Loucy (cell line): ENCODE results near the gene PAK5.

Experiments used
- H2AFZ ChIP-seq: fragments of 200-600 bp; sonication (generic); 2 replicates; pipeline ENCODE4 v1.6.0; 2016; ENCODE audit warnings: antibody characterized with exemption, mild to moderate bottlenecking, low read length, moderate library complexity
- H3F3A ChIP-seq: fragments of 200-600 bp; 2 replicates; pipeline ENCODE4 v1.6.0; 2016; ENCODE audit warnings: antibody characterized with exemption, low read depth, mild to moderate bottlenecking
- H3K27me3 ChIP-seq: fragments of 200-600 bp; sonication (generic); 2 replicates; pipeline ENCODE4 v1.6.1; 2014; ENCODE audit warnings: low read length, mild to moderate bottlenecking; ENCODE audit not compliant: insufficient read depth, poor library complexity, severe bottlenecking
- H3K36me3 ChIP-seq: fragments of 200-600 bp; sonication (generic); 2 replicates; pipeline ENCODE4 v1.6.1; 2016; ENCODE audit warnings: low read length; ENCODE audit not compliant: insufficient read depth
- H3K4me1 ChIP-seq: fragments of 200-600 bp; sonication (generic); 2 replicates; pipeline ENCODE4 v1.5.1; 2014; ENCODE audit warnings: low read length, mild to moderate bottlenecking; ENCODE audit not compliant: insufficient read depth, poor library complexity, severe bottlenecking
- H3K4me2 ChIP-seq: fragments of 200-600 bp; sonication (generic); 2 replicates; pipeline ENCODE4 v1.6.0; 2014; ENCODE audit warnings: antibody characterized with exemption, low read length, low read depth, mild to moderate bottlenecking; ENCODE audit not compliant: poor library complexity, severe bottlenecking
- H3K4me3 ChIP-seq: fragments of 200-600 bp; sonication (generic); 2 replicates; pipeline ENCODE4 v1.5.1; 2014; ENCODE audit warnings: low read length, mild to moderate bottlenecking, mixed read lengths; ENCODE audit not compliant: poor library complexity, severe bottlenecking
- H3K79me2 ChIP-seq: fragments of 200-600 bp; sonication (generic); 2 replicates; pipeline ENCODE4 v1.6.1; 2014; ENCODE audit warnings: low read length; ENCODE audit not compliant: insufficient read depth
- H3K9ac ChIP-seq: fragments of 200-600 bp; sonication (generic); 2 replicates; pipeline ENCODE4 v1.6.0; 2014; ENCODE audit warnings: mild to moderate bottlenecking, low read depth, low read length, moderate library complexity; ENCODE audit not compliant: poor library complexity, severe bottlenecking
- H3K9me2 ChIP-seq: fragments of 200-600 bp; sonication (generic); replicated peaks from 2 replicates; pipeline ENCODE4 v1.6.1; 2016; ENCODE audit warnings: low read depth, low read length, mixed read lengths
- H3K9me3 ChIP-seq: fragments of 200-600 bp; sonication (generic); 2 replicates; pipeline ENCODE4 v1.6.1; 2014; ENCODE audit warnings: mild to moderate bottlenecking, antibody characterized with exemption, low read length, low read depth; ENCODE audit not compliant: insufficient read depth
- H4K20me1 ChIP-seq: fragments of 200-600 bp; sonication (generic); 2 replicates; pipeline ENCODE4 v1.6.0; 2014; ENCODE audit warnings: antibody characterized with exemption, low read length, mild to moderate bottlenecking; ENCODE audit not compliant: insufficient read depth, poor library complexity, severe bottlenecking
- EZH2phosphoT487 ChIP-seq: fragments of 200-600 bp; IDR thresholded peaks from 2 replicates; pipeline ENCODE4 v1.6.1; 2018; ENCODE audit warnings: antibody characterized with exemption, mild to moderate bottlenecking, moderate library complexity, borderline replicate concordance
- TF ChIP-seq, protein P1 (sequence below): fragments of 200-600 bp; sonication (generic); conservative IDR thresholded peaks from 2 replicates; pipeline ENCODE4 v1.5.1; 2014; ENCODE audit warnings: mild to moderate bottlenecking, antibody characterized with exemption, low read length

Gene PAK5

DNA sequence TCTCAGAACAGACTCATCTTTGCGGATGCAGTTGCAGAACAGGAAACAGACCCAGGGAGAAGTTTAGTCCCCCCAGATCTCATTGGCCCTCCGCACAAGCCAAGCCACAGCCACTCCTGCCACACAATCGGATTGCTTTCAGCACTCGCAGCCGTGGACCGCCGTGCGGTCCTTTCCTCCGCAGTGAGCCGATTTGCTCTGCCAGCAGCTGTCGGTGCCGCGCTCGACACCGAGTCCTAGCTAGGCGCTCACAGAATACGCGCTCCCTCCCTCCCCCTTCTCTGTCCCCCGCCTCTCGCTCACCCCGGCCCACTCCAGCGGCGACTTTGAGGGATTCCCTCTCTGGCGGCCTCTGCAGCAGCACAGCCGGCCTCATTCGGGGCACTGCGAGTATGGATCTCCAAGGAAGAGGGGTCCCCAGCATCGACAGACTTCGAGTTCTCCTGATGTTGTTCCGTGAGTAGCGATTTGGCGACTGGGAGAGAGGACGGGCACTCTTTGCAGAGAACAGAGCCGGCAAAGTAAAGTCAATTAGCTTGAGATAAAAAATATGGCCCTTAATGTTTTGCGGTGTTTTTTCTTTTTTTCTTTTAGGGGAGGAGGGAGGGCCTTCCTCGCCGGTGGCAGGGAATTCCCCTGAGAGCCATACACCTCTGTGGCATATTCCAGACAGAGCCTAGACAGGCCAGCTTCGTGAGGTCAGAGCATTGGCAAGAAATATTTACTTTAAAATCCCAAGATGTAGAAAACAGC, 324.2 kb downstream of the PAK5 start, which contains the start of gene LAMP5:
Gene LAMP5 (plus strand): TSS at position 130 of the 753 bp plus-strand sequence. CDS start 263 bp downstream, at position 393.
- Histone ChIP-seq H3F3A (peaks cover 21% of the 10 kb centered on the region), H3K27me3 (peaks cover 13% of the 10 kb centered on the region), H3K4me2 (peak within 1 kb of the TSS; percentile 96), H3K9me3 (no peaks in the 10 kb centered on the region), H2AFZ (no peak within 1 kb of the TSS), H3K4me1 (peaks cover 64% of the 10 kb centered on the region), H3K79me2 (peaks cover 89% of the 10 kb centered on the region), H3K9ac (peak within 1 kb of the TSS; percentile 93), H3K4me3 (peak within 1 kb of the TSS; percentile 80), H3K36me3 (peaks cover 29% of the 10 kb centered on the region), H3K9me2 (no peaks in the 10 kb centered on the region), H4K20me1 (peaks cover 40% of the 10 kb centered on the region)
- TF ChIP-seq EZH2phosphoT487: no peak
- TF ChIP-seq, protein P1, sequence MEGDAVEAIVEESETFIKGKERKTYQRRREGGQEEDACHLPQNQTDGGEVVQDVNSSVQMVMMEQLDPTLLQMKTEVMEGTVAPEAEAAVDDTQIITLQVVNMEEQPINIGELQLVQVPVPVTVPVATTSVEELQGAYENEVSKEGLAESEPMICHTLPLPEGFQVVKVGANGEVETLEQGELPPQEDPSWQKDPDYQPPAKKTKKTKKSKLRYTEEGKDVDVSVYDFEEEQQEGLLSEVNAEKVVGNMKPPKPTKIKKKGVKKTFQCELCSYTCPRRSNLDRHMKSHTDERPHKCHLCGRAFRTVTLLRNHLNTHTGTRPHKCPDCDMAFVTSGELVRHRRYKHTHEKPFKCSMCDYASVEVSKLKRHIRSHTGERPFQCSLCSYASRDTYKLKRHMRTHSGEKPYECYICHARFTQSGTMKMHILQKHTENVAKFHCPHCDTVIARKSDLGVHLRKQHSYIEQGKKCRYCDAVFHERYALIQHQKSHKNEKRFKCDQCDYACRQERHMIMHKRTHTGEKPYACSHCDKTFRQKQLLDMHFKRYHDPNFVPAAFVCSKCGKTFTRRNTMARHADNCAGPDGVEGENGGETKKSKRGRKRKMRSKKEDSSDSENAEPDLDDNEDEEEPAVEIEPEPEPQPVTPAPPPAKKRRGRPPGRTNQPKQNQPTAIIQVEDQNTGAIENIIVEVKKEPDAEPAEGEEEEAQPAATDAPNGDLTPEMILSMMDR: no peak

- Histone ChIP-seq H3K4me3 (peak overlapping the region; percentile 80), H3K9me3 (no peaks in the 10 kb centered on the region), H3K79me2 (peaks cover 88% of the 10 kb centered on the region), H2AFZ (no peak overlapping the region), H3K9ac (peak overlapping the region; percentile 93), H3K27me3 (peaks cover 13% of the 10 kb centered on the region), H3K4me2 (peak overlapping the region; percentile 82), H3K9me2 (no peaks in the 10 kb centered on the region), H3K36me3 (peaks cover 23% of the 10 kb centered on the region), H3K4me1 (peaks cover 64% of the 10 kb centered on the region), H4K20me1 (peaks cover 34% of the 10 kb centered on the region), H3F3A (peaks cover 21% of the 10 kb centered on the region)
- TF ChIP-seq, protein P1: no peak
- no peak for TF ChIP-seq EZH2phosphoT487
These were observed 324.8 kb downstream of the PAK5 start for GRCh38 chr20:9514072-9514460.

DNA sequence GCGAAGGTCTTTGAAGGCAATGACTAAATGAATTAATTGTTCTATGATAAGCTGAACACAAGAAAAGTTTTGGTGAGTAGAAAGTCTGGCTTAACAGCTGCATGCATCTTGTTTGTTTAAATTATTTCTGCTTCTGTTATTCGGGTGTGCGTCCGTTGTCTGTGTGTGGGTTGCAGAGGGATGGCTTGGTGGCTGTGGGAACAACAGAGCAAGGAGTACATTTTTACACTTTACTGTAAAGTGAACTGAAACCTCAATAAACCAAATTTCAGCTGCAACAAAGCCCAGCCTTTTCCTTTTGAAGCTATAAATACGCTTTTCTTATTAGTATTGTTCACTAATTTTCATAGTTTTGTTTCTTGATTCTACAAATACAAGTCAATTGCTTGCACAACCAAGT, 328.0 kb downstream of the PAK5 start:
- Histone ChIP-seq H2AFZ (no peak overlapping the region), H3K27me3 (peaks cover 11% of the 10 kb centered on the region), H3F3A (peaks cover 21% of the 10 kb centered on the region), H3K79me2 (peaks cover 60% of the 10 kb centered on the region), H3K4me2 (peak overlapping the region; percentile 82), H3K9ac (peak overlapping the region; percentile 93), H3K9me3 (no peaks in the 10 kb centered on the region), H3K4me3 (peak overlapping the region; percentile 80), H3K4me1 (peaks cover 49% of the 10 kb centered on the region), H3K36me3 (no peaks in the 10 kb centered on the region), H4K20me1 (peaks cover 6% of the 10 kb centered on the region), H3K9me2 (no peaks in the 10 kb centered on the region)
- no peak for TF ChIP-seq EZH2phosphoT487
- TF ChIP-seq, protein P1: no peak
